C4-2B (cell line): ENCODE results near the gene TPRG1L.
"Not testable (repeated sequence)": the region's sequence is repeated elsewhere in the genome, so short reads cannot be mapped to it uniquely, and the experiment has no call there.

Experiments
- H3K27ac ChIP-seq: fragments of 450-650 bp; 2 replicates; pipeline ENCODE4 v1.5.1; 2017
- CTCF ChIP-seq: fragments of 450-650 bp; conservative IDR thresholded peaks from 2 replicates; pipeline ENCODE4 v1.5.1; 2017; ENCODE audit warnings: mild to moderate bottlenecking
- ZFX ChIP-seq: fragments of 450-650 bp; IDR thresholded peaks from 2 replicates; pipeline ENCODE4 v1.6.1; 2017

The TPRG1L gene

GRCh38 chr1:3579626-3580025, 45.2 kb upstream of the TPRG1L start:
- no peak overlapping the region for H3K27ac ChIP-seq
- TF ChIP-seq CTCF (no peak), ZFX (no peak)

GRCh38 chr1:3580231-3580630, 44.6 kb upstream of the TPRG1L start:
- no peak for TF ChIP-seq CTCF
- no peak for TF ChIP-seq ZFX

GRCh38 chr1:3581296-3582036, 43.3 kb upstream of the TPRG1L start:
- H3K27ac ChIP-seq = no peak overlapping the region
- TF ChIP-seq ZFX (no peak), CTCF (no peak)

More at GRCh38 chr1:3580231-3580630, 44.6 kb upstream of the TPRG1L start:
- H3K27ac ChIP-seq = no peak overlapping the region

DNA sequence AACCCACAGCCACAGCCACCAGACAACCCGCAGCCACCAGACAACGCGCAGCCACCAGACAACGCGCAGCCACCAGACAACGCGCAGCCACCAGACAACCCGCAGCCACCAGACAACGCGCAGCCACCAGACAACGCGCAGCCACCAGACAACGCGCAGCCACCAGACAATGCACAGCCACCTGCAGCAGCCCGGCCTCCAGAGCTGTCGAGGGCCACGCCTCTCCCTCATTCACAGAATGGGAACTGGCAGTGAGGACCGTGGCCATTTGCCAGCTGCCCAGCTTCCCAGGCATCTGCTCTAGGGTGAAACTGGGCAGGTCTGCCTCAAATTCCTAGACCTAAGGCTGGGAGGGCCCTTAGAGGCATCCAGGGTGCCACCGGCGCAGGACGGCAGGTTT, 41.1 kb upstream of the TPRG1L start:
- not testable (repeated sequence) for H3K27ac ChIP-seq

DNA sequence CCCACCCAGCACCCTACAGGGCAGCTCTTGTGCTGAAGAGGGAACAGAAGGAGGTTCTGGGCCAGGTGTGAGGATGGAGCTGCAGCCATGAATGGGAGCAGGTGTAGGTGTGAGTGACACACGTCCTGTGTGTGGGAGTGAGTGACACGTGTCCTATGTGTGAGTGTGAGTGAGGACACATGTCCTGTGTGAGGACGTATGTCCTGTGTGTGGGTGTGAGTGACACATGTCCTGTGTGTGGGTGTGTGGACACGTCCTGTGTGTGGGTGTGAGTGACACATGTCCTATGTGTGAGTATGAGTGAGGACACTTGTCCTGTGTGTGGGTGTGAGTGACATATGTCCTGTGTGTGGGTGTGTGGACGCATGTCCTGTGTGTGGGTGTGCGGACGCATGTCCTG, 39.9 kb upstream of the TPRG1L start:
- no peak for TF ChIP-seq ZFX
- TF ChIP-seq CTCF = no peak
- H3K27ac ChIP-seq = no peak overlapping the region

DNA sequence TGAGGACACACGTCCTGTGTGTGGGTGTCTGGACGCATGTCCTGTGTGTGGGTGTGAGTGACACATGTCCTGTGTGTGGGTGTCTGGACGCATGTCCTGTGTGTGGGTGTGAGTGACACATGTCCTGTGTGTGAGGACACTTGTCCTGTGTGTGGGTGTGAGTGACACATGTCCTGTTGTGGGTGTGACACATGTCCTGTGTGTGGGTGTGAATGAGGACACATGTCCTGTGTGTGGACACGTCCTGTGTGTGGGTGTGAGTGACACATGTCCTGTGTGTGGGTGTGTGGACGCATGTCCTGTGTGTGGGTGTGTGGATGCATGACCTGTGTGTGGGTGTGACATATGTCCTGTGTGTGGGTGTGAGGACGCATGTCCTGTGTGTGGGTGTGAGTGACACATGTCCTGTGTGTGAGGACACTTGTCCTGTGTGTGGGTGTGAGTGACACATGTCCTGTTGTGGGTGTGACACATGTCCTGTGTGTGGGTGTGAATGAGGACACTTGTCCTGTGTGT, 39.4 kb upstream of the TPRG1L start:
- H3K27ac ChIP-seq = not testable (repeated sequence)

DNA sequence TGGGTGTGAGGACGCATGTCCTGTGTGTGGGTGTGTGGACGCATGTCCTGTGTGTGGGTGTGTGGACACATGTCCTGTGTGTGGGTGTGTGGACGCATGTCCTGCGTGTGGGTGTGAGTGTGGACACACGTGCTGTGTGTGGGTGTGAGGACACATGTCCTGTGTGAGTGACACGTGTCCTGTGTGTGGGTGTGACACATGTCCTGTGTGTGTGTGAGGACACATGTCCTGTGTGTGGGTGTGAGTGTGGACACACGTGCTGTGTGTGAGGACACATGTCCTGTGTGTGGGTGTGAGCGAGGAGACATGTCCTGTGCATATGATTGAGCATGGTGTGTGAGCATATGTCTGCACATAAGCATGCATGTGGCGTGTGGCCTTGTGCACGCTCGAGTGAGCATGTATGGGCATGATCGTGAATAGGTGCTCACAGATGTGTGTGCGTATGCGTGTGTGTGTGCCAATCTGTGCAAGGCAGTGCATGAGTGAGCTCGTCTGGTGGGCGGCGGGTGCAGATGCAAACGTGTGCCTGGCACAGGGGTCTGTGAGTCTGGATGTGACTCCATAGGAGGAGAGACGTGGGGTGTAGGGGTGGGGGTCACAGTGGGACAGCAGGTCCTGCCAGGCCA, 38.8 kb upstream of the TPRG1L start:
- TF ChIP-seq ZFX = no peak
- no peak for TF ChIP-seq CTCF
- no peak overlapping the region for H3K27ac ChIP-seq

DNA sequence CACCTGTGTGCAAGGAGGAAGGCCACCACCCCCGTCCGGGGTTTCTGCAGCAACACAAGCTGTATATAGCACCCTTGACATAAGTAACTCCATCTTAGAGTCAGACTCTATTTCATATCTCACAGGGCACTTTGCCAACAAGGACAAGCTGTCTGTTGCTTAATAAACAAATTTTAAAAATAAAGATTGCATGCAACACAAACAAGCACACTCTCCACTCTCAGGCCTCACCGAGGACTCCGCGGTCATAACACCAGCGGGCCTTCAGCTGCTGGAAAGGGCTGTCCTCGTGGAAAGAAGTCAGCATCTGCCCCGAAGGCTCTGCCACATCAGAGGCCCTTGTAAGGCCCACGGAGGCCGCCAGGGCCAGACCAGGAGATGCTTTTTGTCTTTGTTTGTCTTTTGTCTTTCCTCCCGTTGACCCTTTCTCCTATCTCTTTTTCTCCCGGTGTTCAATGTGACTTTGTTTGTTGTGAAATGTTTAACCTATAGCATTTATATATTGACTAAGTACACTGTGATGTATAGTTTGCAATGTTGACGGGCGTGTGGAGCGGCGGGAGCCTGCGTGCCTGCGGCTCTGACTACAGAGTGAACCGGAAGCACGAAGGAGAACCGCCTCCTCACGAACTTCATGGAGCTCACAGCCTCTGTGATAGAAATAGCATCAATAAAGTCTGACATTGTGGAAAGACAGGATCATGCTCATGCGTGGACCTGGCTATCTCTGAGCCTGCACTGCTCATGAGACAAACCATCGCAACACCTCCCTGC, 37.6 kb upstream of the TPRG1L start:
- TF ChIP-seq ZFX = no peak
- TF ChIP-seq CTCF = no peak
- H3K27ac ChIP-seq = peak overlapping the region; percentile 25
